HepG2 (cell line): ENCODE data around the gene NEURL4. TPM values are rescaled to one million over a fixed set of nuclear protein-coding genes. Genes with fewer than 3 reads are reported as not detected.

Source experiments
- ATAC-seq: fragments of 200-7000 bp; cut with Tn5 transposase; 3 replicates; pipeline ENCODE4 v1.9.1; 2020; ENCODE audit warnings: mild to moderate bottlenecking, moderate library complexity
- BruUV-seq: library from RNA; stranded (reverse); fragments of 400-500 nt; replicated peaks from 2 replicates; lab custom pipeline; 2021; lab: Mats Ljungman, UMichigan
- CTCF ChIA-PET: fragments of 300-600 bp; formaldehyde crosslinking; extraction: SDS; loops from one replicate; lab custom pipeline; 2021; ENCODE audit warnings: low total read pairs, inconsistent platforms, low intra/inter-chr PET ratio; lab: Yijun Ruan, JAX
- POLR2A ChIA-PET: fragments of 350-600 bp; sonication (Branson Sonifier 250); formaldehyde crosslinking; loops from one replicate; lab custom pipeline; 2020; ENCODE audit warnings: antibody characterized with exemption, inconsistent platforms; lab: Yijun Ruan, JAX
- DNase-seq: peaks from one replicate; pipeline ENCODE4 v3.0.0-alpha.2; 2015; ENCODE audit warnings: low spot score
- FAIRE-seq: peaks from 3 replicates; lab custom pipeline; 2011; peaks lifted over from hg19 to GRCh38; lab: Jason Lieb, UNC
- H2AFZ ChIP-seq: one replicate; pipeline ENCODE4 v1.6.1; 2011; ENCODE audit warnings: low read length, inconsistent platforms
- H3K27ac ChIP-seq: fragments of 300-600 bp; 3 replicates; pipeline ENCODE4 v1.8.0; 2011; ENCODE audit warnings: mixed run types, mild to moderate bottlenecking, mixed read lengths, low read length, inconsistent platforms; ENCODE audit not compliant: insufficient read depth; ENCODE audit errors: extremely low read length
- H3K27me3 ChIP-seq, 2 experiments: fragments of 200-600 bp in 1 of 2; 2 replicates in 1 of 2; 3 replicates in 1 of 2; pipeline versions ENCODE4 v1.6.0 to v1.8.0; 2011; ENCODE audit warnings: low read length in 2 of 2, mild to moderate bottlenecking in 2 of 2, moderate library complexity in 2 of 2, inconsistent platforms in 1 of 2; ENCODE audit not compliant: insufficient read depth in 2 of 2, control insufficient read depth in 1 of 2
- H3K36me3 ChIP-seq, 2 experiments: fragments of 200-600 bp in 1 of 2; replicated peaks in 1 of 2; 2 replicates in 1 of 2; 3 replicates in 1 of 2; pipeline versions ENCODE4 v1.5.1 to v1.8.0; 2011; ENCODE audit warnings: low read length in 2 of 2, inconsistent platforms in 1 of 2; ENCODE audit not compliant: insufficient read depth in 2 of 2, control insufficient read depth in 1 of 2
- H3K4me1 ChIP-seq: 2 replicates; pipeline ENCODE4 v1.5.1; 2012; ENCODE audit warnings: low read length, inconsistent platforms; ENCODE audit not compliant: insufficient read depth
- H3K4me2 ChIP-seq: 2 replicates; pipeline ENCODE4 v1.6.0; 2011; ENCODE audit warnings: low read depth, low read length, inconsistent platforms
- H3K4me3 ChIP-seq, 3 experiments: fragments of 200-600 bp in 1 of 3; sonication (generic), shearing (Covaris generic) in 1 of 3; replicated peaks in 1 of 3; 2 replicates each; pipeline ENCODE4 v1.5.1; 2011 to 2016; ENCODE audit warnings: low read length in 3 of 3, inconsistent platforms in 2 of 3, low read depth in 2 of 3, mild to moderate bottlenecking in 2 of 3, control low read depth in 1 of 3, mixed read lengths in 1 of 3; ENCODE audit not compliant: insufficient read depth in 1 of 3
- H3K79me2 ChIP-seq: one replicate; pipeline ENCODE4 v1.6.1; 2011; ENCODE audit warnings: low read length, inconsistent platforms; ENCODE audit not compliant: insufficient read depth
- H3K9ac ChIP-seq: 2 replicates; pipeline ENCODE4 v1.6.0; 2011; ENCODE audit warnings: mild to moderate bottlenecking, low read depth, low read length, inconsistent platforms; ENCODE audit not compliant: insufficient read depth
- H3K9me3 ChIP-seq: 2 replicates; pipeline ENCODE4 v1.5.1; 2012; ENCODE audit warnings: mild to moderate bottlenecking, low read length
- H4K20me1 ChIP-seq: 2 replicates; pipeline ENCODE4 v1.6.0; 2011; ENCODE audit warnings: inconsistent platforms, mild to moderate bottlenecking, low read length, moderate library complexity; ENCODE audit not compliant: insufficient read depth
- BCL6 ChIP-seq: IDR thresholded peaks from 2 replicates; pipeline ENCODE4 v1.6.1; 2016; ENCODE audit warnings: missing genetic modification reagents, missing compliant biosample characterization
- HMGA1 ChIP-seq: sonication (generic); formaldehyde crosslinking; conservative IDR thresholded peaks from 2 replicates; pipeline ENCODE4 v1.4.0; 2020; ENCODE audit warnings: missing genetic modification reagents
- KDM5A ChIP-seq: fragments of 200-600 bp; sonication (generic); IDR thresholded peaks from 2 replicates; pipeline ENCODE4 v1.7.0; 2018; ENCODE audit warnings: antibody characterized with exemption, mild to moderate bottlenecking, low read length, borderline replicate concordance
- NFYB ChIP-seq: sonication (generic); formaldehyde crosslinking; IDR thresholded peaks from 2 replicates; pipeline ENCODE4 v1.4.0; 2020; ENCODE audit warnings: missing genetic modification reagents
- NR2F1 ChIP-seq, 2 experiments: fragments of 450-650 bp in 1 of 2; formaldehyde crosslinking in 1 of 2; IDR thresholded peaks; 2 replicates each; pipeline versions ENCODE4 v1.5.0 to v1.6.1; 2016 to 2020; ENCODE audit warnings: mild to moderate bottlenecking in 1 of 2, missing compliant biosample characterization in 1 of 2, missing genetic modification reagents in 1 of 2, moderate library complexity in 1 of 2
- ZNF260 ChIP-seq: sonication (generic); formaldehyde crosslinking; IDR thresholded peaks from 2 replicates; pipeline ENCODE4 v1.4.0; 2020; ENCODE audit warnings: missing genetic modification reagents, low read depth, mild to moderate bottlenecking, borderline replicate concordance
- WGBS: methylation state at CpG from one replicate; pipeline ENCODE4 v1.1.6; 2017; ENCODE audit warnings: low lambda C conversion rate; 5-methylcytosine and 5-hydroxymethylcytosine counted together
- in situ Hi-C: cut with HindIII; loops from 2 replicates; pipeline ENCODE4 v1.10.0; 2017; ENCODE audit warnings: low pct_unique_long_range_greater_than_20kb; ENCODE audit not compliant: extremely low pct_ligation_motif_present
- intact Hi-C: fragments of 100-400 bp; cut with micrococcal nuclease; formaldehyde crosslinking; loops from one replicate; pipeline ENCODE4 v1.10.0; 2022; ENCODE audit not compliant: unreplicated experiment
- polyA plus RNA-seq, 8 experiments: library from polyadenylated mRNA; depleted of rRNA in 3 of 8; stranded (reverse) in 7 of 8; unstranded in 1 of 8; fragments of >200 nt; fragmentation: Illumina TruSeq in 4 of 8; extraction: Trizol in 4 of 8; gene quantifications; 2 replicates each; pipeline versions ENCODE4 v1.2.1 to v1.2.3, GENCODE V29; 2011 to 2016; ENCODE audit warnings: low read depth in 4 of 8, missing spikeins in 1 of 8, mixed read lengths in 1 of 8; ENCODE audit not compliant: insufficient read depth in 1 of 8
- total RNA-seq, 5 experiments: library from RNA; depleted of rRNA; stranded (reverse); fragments of >200 nt; fragmentation: Illumina TruSeq; extraction: Trizol; gene quantifications; 2 replicates each; pipeline ENCODE4 v1.2.3, GENCODE V29; 2016; ENCODE audit warnings: low read depth in 1 of 5
- TF ChIP-seq, protein P1 (sequence below): sonication (generic); formaldehyde crosslinking; IDR thresholded peaks from 2 replicates; pipeline ENCODE4 v1.5.0; 2020; ENCODE audit warnings: missing genetic modification reagents
- TF ChIP-seq, protein P2 (sequence below): sonication (generic); formaldehyde crosslinking; IDR thresholded peaks from 2 replicates; pipeline ENCODE4 v1.4.0; 2020; ENCODE audit warnings: low read depth, mild to moderate bottlenecking, missing genetic modification reagents

The NEURL4 gene
- total and polyA plus RNA-seq, 2 of the 13 experiments (the other 11 are each of a cell fraction or from before 2014, with no cell fraction given), result 14.8 to 15.7 TPM

DNA sequence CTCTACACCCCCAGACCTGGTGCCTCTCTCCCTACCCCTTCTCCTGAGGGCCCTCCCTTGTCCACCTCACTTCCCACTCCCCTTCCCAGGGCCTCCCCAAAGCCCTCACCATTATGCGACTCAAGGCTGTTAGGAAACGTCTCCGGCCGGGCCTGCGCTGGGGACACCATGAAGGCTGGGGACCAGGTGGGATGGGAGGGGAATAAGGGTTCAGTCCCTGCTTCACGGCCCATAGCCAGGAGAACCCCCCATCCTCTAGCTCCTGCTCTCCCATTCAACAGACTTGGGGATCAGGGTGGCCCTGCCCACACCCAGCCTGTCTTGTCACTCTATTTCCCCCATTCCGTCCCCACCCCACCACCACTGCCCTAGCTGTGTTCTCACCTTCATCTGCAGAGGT is 2.1 kb downstream of the NEURL4 start:
- no peak overlapping the region for H2AFZ ChIP-seq
- 98% methylated on average over 7 of the region's 7 CpGs for whole genome bisulfite sequencing
- no peak for FAIRE-seq
- no peak overlapping the region for H3K4me3 ChIP-seq
- in situ Hi-C loops (no loop called here), intact Hi-C loops (no loop called here)
- CTCF ChIA-PET, result no interaction called here
- H3K9me3 ChIP-seq, result no peaks in the 10 kb centered on the region
- H3K27ac ChIP-seq, result no peak overlapping the region
- POLR2A ChIA-PET, result no interaction called here
- H3K36me3 ChIP-seq, result peaks cover 15 to 39% of the 10 kb centered on the region in 2 experiments
- H4K20me1 ChIP-seq, result no peaks in the 10 kb centered on the region
- peaks cover 0 to 2% of the 10 kb centered on the region in 2 experiments; a peak in 1 of 5 replicates for H3K27me3 ChIP-seq
- peaks cover 24% of the 10 kb centered on the region for H3K4me1 ChIP-seq
- no peak for TF ChIP-seq KDM5A
- no peak for TF ChIP-seq NFYB (CRISPR knock-in tag)
- no peak for TF ChIP-seq BCL6 (CRISPR knock-in tag)
- no peak for TF ChIP-seq HMGA1 (CRISPR knock-in tag)
- no peak for TF ChIP-seq ZNF260 (CRISPR knock-in tag)
- TF ChIP-seq, protein P1, sequence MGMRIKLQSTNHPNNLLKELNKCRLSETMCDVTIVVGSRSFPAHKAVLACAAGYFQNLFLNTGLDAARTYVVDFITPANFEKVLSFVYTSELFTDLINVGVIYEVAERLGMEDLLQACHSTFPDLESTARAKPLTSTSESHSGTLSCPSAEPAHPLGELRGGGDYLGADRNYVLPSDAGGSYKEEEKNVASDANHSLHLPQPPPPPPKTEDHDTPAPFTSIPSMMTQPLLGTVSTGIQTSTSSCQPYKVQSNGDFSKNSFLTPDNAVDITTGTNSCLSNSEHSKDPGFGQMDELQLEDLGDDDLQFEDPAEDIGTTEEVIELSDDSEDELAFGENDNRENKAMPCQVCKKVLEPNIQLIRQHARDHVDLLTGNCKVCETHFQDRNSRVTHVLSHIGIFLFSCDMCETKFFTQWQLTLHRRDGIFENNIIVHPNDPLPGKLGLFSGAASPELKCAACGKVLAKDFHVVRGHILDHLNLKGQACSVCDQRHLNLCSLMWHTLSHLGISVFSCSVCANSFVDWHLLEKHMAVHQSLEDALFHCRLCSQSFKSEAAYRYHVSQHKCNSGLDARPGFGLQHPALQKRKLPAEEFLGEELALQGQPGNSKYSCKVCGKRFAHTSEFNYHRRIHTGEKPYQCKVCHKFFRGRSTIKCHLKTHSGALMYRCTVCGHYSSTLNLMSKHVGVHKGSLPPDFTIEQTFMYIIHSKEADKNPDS, result no peak
- no peak for TF ChIP-seq NR2F1 (CRISPR knock-in tag; IDR thresholded peaks at IDR 0.05)
- TF ChIP-seq, protein P2, sequence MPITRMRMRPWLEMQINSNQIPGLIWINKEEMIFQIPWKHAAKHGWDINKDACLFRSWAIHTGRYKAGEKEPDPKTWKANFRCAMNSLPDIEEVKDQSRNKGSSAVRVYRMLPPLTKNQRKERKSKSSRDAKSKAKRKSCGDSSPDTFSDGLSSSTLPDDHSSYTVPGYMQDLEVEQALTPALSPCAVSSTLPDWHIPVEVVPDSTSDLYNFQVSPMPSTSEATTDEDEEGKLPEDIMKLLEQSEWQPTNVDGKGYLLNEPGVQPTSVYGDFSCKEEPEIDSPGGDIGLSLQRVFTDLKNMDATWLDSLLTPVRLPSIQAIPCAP (CRISPR knock-in tag), result no peak
- H3K4me2 ChIP-seq, result no peak overlapping the region
- H3K9ac ChIP-seq, result no peak overlapping the region
- BruUV-seq, result no TSS peak
- no peak for DNase-seq
- H3K79me2 ChIP-seq, result peaks cover 12% of the 10 kb centered on the region
- ATAC-seq, result no peak
